H9 (cell line): Measurements from ENCODE around the gene HSD17B7. TPM values are rescaled to one million over a fixed set of nuclear protein-coding genes. Genes with fewer than 3 reads are reported as not detected.

Experiments used
- DNase-seq: peaks from one replicate; pipeline ENCODE4 v3.0.0-alpha.2; 2017
- H2AFZ ChIP-seq: one replicate; pipeline ENCODE4 v1.6.1; 2013; ENCODE audit warnings: mild to moderate bottlenecking, low read length, control low read depth, moderate library complexity
- H2AK5ac ChIP-seq: 2 replicates; pipeline ENCODE4 v1.6.1; 2013; ENCODE audit warnings: low read length, control low read depth, mixed read lengths; ENCODE audit not compliant: insufficient read length
- H2BK120ac ChIP-seq: one replicate; pipeline ENCODE4 v1.6.1; 2013; ENCODE audit warnings: low read depth, mild to moderate bottlenecking, low read length, control low read depth, inconsistent platforms; ENCODE audit not compliant: poor library complexity, severe bottlenecking
- H2BK12ac ChIP-seq: 2 replicates; pipeline ENCODE4 v1.6.1; 2013; ENCODE audit warnings: low read length, control low read depth, mixed read lengths, low read depth; ENCODE audit not compliant: insufficient read length
- H2BK15ac ChIP-seq: 2 replicates; pipeline ENCODE4 v1.6.1; 2013; ENCODE audit warnings: low read depth, low read length, control low read depth
- H2BK20ac ChIP-seq: one replicate; pipeline ENCODE4 v1.6.1; 2013; ENCODE audit warnings: low read depth, mild to moderate bottlenecking, low read length, control low read depth, inconsistent platforms; ENCODE audit not compliant: poor library complexity, severe bottlenecking
- H2BK5ac ChIP-seq: 2 replicates; pipeline ENCODE4 v1.6.1; 2013; ENCODE audit warnings: low read length, control low read depth, mixed read lengths; ENCODE audit not compliant: insufficient read length
- H3K14ac ChIP-seq: 2 replicates; pipeline ENCODE4 v1.6.1; 2013; ENCODE audit warnings: low read length, control low read depth; ENCODE audit not compliant: insufficient read depth
- H3K18ac ChIP-seq: 2 replicates; pipeline ENCODE4 v1.6.1; 2013; ENCODE audit warnings: low read depth, mild to moderate bottlenecking, mixed read lengths, low read length, control low read depth; ENCODE audit not compliant: insufficient read length
- H3K23ac ChIP-seq: 2 replicates; pipeline ENCODE4 v1.6.1; 2013; ENCODE audit warnings: low read length, control low read depth, mixed read lengths, low read depth; ENCODE audit not compliant: insufficient read length
- H3K23me2 ChIP-seq: 2 replicates; pipeline ENCODE4 v1.6.1; 2013; ENCODE audit warnings: low read depth, mild to moderate bottlenecking, mixed read lengths, low read length, control low read depth; ENCODE audit not compliant: insufficient read length, poor library complexity, severe bottlenecking
- H3K27ac ChIP-seq: 2 replicates; pipeline ENCODE4 v1.5.1; 2013; ENCODE audit warnings: low read length, control low read depth, mixed read lengths, low read depth; ENCODE audit not compliant: insufficient read length
- H3K27me3 ChIP-seq: 2 replicates; pipeline ENCODE4 v1.6.1; 2013; ENCODE audit warnings: low read length, control low read depth, inconsistent platforms; ENCODE audit not compliant: insufficient read depth
- H3K4ac ChIP-seq: 2 replicates; pipeline ENCODE4 v1.6.1; 2013; ENCODE audit warnings: low read depth, mild to moderate bottlenecking, control low read depth, inconsistent platforms, low read length, moderate library complexity
- H3K4me1 ChIP-seq: 2 replicates; pipeline ENCODE4 v1.6.1; 2013; ENCODE audit warnings: low read length, control low read depth, inconsistent platforms; ENCODE audit not compliant: insufficient read depth
- H3K4me2 ChIP-seq: 2 replicates; pipeline ENCODE4 v1.6.1; 2013; ENCODE audit warnings: low read length, control low read depth, mixed read lengths; ENCODE audit not compliant: insufficient read length, insufficient read depth
- H3K56ac ChIP-seq: 2 replicates; pipeline ENCODE4 v1.6.1; 2013; ENCODE audit warnings: low read depth, mild to moderate bottlenecking, mixed read lengths, low read length, control low read depth; ENCODE audit not compliant: insufficient read length
- H3K79me1 ChIP-seq: 2 replicates; pipeline ENCODE4 v1.6.1; 2013; ENCODE audit warnings: low read depth, mild to moderate bottlenecking, moderate library complexity, low read length, control low read depth, inconsistent platforms; ENCODE audit not compliant: insufficient read depth, poor library complexity, severe bottlenecking
- H3K79me2 ChIP-seq: 2 replicates; pipeline ENCODE4 v1.6.1; 2013; ENCODE audit warnings: low read length, control low read depth, inconsistent platforms; ENCODE audit not compliant: insufficient read depth
- H3K9ac ChIP-seq: 2 replicates; pipeline ENCODE4 v1.6.1; 2013; ENCODE audit warnings: low read length, control low read depth, mixed read lengths; ENCODE audit not compliant: insufficient read length; ENCODE audit errors: extremely low read depth
- H3K9me3 ChIP-seq: one replicate; pipeline ENCODE4 v1.6.1; 2013; ENCODE audit warnings: low read depth, low read length, inconsistent platforms; ENCODE audit not compliant: control insufficient read depth
- H3T11ph ChIP-seq: one replicate; pipeline ENCODE4 v1.6.1; 2013; ENCODE audit warnings: mild to moderate bottlenecking, low read length, control low read depth, inconsistent platforms
- H4K20me1 ChIP-seq: one replicate; pipeline ENCODE4 v1.6.1; 2013; ENCODE audit not compliant: control insufficient read depth, insufficient read length, insufficient read depth
- H4K5ac ChIP-seq: 2 replicates; pipeline ENCODE4 v1.6.1; 2013; ENCODE audit warnings: low read depth, mild to moderate bottlenecking, mixed read lengths, low read length, control low read depth; ENCODE audit not compliant: insufficient read length
- H4K8ac ChIP-seq: replicated peaks from 2 replicates; pipeline ENCODE4 v1.6.1; 2013; ENCODE audit warnings: low read length, control low read depth, mixed read lengths, low read depth; ENCODE audit not compliant: insufficient read length
- H4K91ac ChIP-seq: 2 replicates; pipeline ENCODE4 v1.6.1; 2013; ENCODE audit warnings: low read depth, mild to moderate bottlenecking, moderate library complexity, mixed read lengths, low read length, control low read depth; ENCODE audit not compliant: insufficient read length
- H3K27ac Mint-ChIP-seq, 3 experiments: 2 replicates in 2 of 3; 3 replicates in 1 of 3; pipeline ENCODE4 v1.8.0; 2020 to 2021; ENCODE audit warnings: mixed read lengths in 3 of 3, mild to moderate bottlenecking in 1 of 3, moderate library complexity in 1 of 3
- H3K27me3 Mint-ChIP-seq: 2 replicates; pipeline ENCODE4 v1.8.0; 2021; ENCODE audit warnings: low read depth, mild to moderate bottlenecking, moderate library complexity, mixed read lengths
- H3K36me3 Mint-ChIP-seq, 3 experiments: 2 replicates in 2 of 3; 3 replicates in 1 of 3; pipeline ENCODE4 v1.8.0; 2020 to 2021; ENCODE audit warnings: low read depth in 3 of 3, mixed read lengths in 3 of 3; ENCODE audit not compliant: insufficient read depth in 1 of 3
- H3K4me1 Mint-ChIP-seq, 2 experiments: 2 replicates each; pipeline ENCODE4 v1.8.0; 2020; ENCODE audit warnings: mixed read lengths in 2 of 2
- H3K4me3 Mint-ChIP-seq, 2 experiments: 2 replicates in 1 of 2; 3 replicates in 1 of 2; pipeline ENCODE4 v1.8.0; 2020 to 2021; ENCODE audit warnings: mild to moderate bottlenecking in 2 of 2, mixed read lengths in 2 of 2, moderate library complexity in 1 of 2
- H3K9me3 Mint-ChIP-seq, 2 experiments: 2 replicates in 1 of 2; 3 replicates in 1 of 2; pipeline ENCODE4 v1.8.0; 2020; ENCODE audit warnings: mild to moderate bottlenecking in 2 of 2, mixed read lengths in 2 of 2, moderate library complexity in 1 of 2
- WGBS: extraction: QIAGEN DNeasy Blood & Tissue Kit; methylation state at CpG from one replicate; pipeline ENCODE4 v1.1.7; 2013; ENCODE audit warnings: missing lambda C conversion rate, low lambda C conversion rate, mixed read lengths; ENCODE audit not compliant: insufficient read length; ENCODE audit errors: extremely low coverage; 5-methylcytosine and 5-hydroxymethylcytosine counted together
- total RNA-seq: library from RNA; stranded (reverse); gene quantifications from 2 replicates; pipeline ENCODE4 v1.2.1, GENCODE V29; 2021
- TF ChIP-seq, protein P1 (sequence below): fragments of 200-600 bp; sonication (generic); conservative IDR thresholded peaks from 3 replicates; pipeline ENCODE4 v1.8.0; 2021; ENCODE audit warnings: antibody characterized with exemption, mild to moderate bottlenecking

Gene HSD17B7
- total RNA-seq, 1 experiment from 2014 or later: 26.2 TPM

GRCh38 chr1:162844153-162844552 lies 53.7 kb downstream of the HSD17B7 start:
- no peak overlapping the region for H3K9ac ChIP-seq
- no peak overlapping the region for H2AFZ ChIP-seq
- TF ChIP-seq, protein P1, sequence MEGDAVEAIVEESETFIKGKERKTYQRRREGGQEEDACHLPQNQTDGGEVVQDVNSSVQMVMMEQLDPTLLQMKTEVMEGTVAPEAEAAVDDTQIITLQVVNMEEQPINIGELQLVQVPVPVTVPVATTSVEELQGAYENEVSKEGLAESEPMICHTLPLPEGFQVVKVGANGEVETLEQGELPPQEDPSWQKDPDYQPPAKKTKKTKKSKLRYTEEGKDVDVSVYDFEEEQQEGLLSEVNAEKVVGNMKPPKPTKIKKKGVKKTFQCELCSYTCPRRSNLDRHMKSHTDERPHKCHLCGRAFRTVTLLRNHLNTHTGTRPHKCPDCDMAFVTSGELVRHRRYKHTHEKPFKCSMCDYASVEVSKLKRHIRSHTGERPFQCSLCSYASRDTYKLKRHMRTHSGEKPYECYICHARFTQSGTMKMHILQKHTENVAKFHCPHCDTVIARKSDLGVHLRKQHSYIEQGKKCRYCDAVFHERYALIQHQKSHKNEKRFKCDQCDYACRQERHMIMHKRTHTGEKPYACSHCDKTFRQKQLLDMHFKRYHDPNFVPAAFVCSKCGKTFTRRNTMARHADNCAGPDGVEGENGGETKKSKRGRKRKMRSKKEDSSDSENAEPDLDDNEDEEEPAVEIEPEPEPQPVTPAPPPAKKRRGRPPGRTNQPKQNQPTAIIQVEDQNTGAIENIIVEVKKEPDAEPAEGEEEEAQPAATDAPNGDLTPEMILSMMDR: no peak
- DNase-seq: no peak
- H3K4me2 ChIP-seq: no peak overlapping the region
- H3K4me1 ChIP-seq: no peaks in the 10 kb centered on the region
- no peak overlapping the region for H2BK5ac ChIP-seq
- Mint-ChIP-seq H3K4me1 (peaks cover 0 to 11% of the 10 kb centered on the region in 2 experiments; a peak in 2 of 4 replicates), H3K27me3 (no peaks in the 10 kb centered on the region), H3K36me3 (no peaks in the 10 kb centered on the region; a peak in 1 of 7 replicates), H3K27ac (no peak overlapping the region), H3K9me3 (peaks cover 0 to 7% of the 10 kb centered on the region in 2 experiments; a peak in 1 of 5 replicates), H3K4me3 (no peak overlapping the region)
- H3K18ac ChIP-seq: no peak overlapping the region
- H2BK20ac ChIP-seq: no peak overlapping the region
- H3K79me2 ChIP-seq: no peaks in the 10 kb centered on the region
- H2BK12ac ChIP-seq: no peak overlapping the region
- H4K5ac ChIP-seq: no peak overlapping the region
- no peak overlapping the region for H2AK5ac ChIP-seq
- no peak overlapping the region for H3K14ac ChIP-seq
- no peak overlapping the region for H3K4ac ChIP-seq
- H4K91ac ChIP-seq: no peak overlapping the region
- no peaks in the 10 kb centered on the region for H3K9me3 ChIP-seq
- no peaks in the 10 kb centered on the region for H4K20me1 ChIP-seq
- H3K56ac ChIP-seq: no peak overlapping the region
- H2BK120ac ChIP-seq: no peak overlapping the region
- no peak overlapping the region for H3K23ac ChIP-seq
- no peak overlapping the region for H2BK15ac ChIP-seq
- no peak overlapping the region for H4K8ac ChIP-seq
- H3K79me1 ChIP-seq: no peaks in the 10 kb centered on the region
- no peaks in the 10 kb centered on the region for H3K27me3 ChIP-seq
- WGBS: no CpG with 5 or more reads among the region's 1 CpG
- H3K23me2 ChIP-seq: no peaks in the 10 kb centered on the region
- H3T11ph ChIP-seq: no peak overlapping the region
- H3K27ac ChIP-seq: no peak overlapping the region
